ENCODE results near the gene PIM3.

DNA sequence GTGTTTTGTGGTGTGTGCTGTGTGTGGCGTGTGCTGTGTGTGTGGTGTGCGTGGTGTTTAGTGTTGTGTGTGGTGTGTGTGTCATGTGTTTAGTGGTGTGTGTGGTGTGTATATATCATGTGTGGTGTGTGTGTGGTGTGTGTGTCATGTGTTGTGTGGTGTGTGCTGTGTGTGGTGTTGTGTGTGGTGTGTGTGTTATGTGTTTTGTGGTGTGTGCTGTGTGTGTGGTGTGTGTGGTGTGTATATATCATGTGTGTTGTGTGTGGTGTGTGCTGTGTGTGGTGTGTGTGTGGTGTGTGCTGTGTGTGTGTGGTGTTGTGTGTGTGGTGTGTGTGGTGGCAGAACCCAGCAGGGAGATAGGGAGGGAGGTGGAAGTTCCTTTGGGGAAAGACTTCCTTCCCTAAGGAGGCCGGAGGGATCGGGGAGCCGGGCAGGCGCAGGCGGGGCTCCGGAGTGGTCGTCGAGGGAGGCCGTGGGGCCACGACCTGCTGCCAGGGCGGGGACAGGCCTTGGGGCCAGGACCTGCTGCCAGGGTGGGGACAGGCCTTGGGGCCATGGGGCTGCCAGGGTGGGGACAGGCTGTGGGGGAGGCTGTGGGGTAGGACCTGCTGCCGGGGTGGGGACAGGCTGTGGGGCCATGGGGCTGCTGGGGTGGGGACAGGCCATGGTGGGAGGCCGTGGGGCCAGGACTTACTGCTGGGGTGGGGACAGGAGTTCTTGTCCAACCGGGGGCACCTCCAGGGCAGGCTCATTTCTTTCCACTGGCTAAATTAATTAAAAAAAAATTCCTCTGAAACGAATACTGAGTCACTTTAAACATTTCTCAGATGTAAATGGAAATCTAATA, 15.2 kb downstream of the PIM3 start:
- TF ChIP-seq, protein P1, sequence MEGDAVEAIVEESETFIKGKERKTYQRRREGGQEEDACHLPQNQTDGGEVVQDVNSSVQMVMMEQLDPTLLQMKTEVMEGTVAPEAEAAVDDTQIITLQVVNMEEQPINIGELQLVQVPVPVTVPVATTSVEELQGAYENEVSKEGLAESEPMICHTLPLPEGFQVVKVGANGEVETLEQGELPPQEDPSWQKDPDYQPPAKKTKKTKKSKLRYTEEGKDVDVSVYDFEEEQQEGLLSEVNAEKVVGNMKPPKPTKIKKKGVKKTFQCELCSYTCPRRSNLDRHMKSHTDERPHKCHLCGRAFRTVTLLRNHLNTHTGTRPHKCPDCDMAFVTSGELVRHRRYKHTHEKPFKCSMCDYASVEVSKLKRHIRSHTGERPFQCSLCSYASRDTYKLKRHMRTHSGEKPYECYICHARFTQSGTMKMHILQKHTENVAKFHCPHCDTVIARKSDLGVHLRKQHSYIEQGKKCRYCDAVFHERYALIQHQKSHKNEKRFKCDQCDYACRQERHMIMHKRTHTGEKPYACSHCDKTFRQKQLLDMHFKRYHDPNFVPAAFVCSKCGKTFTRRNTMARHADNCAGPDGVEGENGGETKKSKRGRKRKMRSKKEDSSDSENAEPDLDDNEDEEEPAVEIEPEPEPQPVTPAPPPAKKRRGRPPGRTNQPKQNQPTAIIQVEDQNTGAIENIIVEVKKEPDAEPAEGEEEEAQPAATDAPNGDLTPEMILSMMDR (IDR thresholded peaks at IDR 0.05), result no peak
- TF ChIP-seq POLR2A (IDR thresholded peaks at IDR 0.05), result no peak
